ENCODE results near the gene HES3.

HES3 gene

DNA sequence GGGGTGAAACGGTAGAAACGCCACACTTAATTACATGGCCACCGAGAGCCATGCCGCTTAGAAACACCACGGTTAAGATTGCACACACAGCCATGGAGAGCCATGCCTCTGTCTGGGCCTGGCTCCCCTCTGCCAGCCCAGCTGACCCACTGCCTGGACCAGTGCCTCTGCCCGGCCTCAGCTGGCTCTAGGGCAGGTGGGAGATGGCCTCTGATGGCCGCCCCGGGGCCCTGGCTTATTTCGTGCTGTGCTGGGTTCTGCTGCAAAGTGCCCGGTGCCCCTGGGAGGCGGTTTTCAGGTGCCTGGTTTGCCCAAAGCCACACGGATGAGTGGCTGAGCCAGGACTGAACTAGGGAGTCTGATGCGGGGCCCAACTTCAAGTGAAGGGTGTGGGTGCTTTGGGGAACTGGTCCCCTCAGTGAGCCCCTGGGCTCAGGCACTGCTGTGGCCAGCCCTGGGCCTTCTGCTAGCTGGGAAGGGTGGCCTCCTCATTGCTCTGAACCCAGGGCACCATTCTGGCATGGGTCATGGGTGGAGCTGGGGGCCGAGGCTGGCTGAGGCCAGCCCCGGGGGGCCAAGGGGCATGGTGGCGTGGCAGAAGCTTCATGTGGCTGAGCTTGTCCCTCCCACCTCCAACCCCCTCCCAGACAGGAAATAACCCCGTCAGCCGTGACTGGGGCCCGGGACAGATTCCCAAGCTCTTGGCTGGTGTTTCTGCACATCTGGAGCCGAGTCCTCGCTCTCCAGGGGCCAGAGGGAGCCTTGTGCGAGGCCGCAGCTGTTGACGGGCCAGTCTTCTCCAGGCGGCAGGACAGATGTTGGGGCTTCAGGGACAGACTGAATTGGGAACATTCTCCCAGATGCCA, 18.8 kb downstream of the HES3 start:
- Histone ChIP-seq H3K4me3 (ENCODE audit: low read length) (no peak overlapping the region), H3K4me2 (ENCODE audit: low read depth, low read length) (no peak overlapping the region), H3K4me1 (ENCODE audit: low read length) (no peaks in the 10 kb centered on the region), H3K27ac (ENCODE audit: low read length) (no peak overlapping the region), H3K27me3 (replicated peaks; ENCODE audit: insufficient read depth, low read length) (peaks cover 31% of the 10 kb centered on the region), H3K79me2 (ENCODE audit: low read length) (no peaks in the 10 kb centered on the region), H3K9me3 (replicated peaks; ENCODE audit: insufficient read depth, low read length) (no peaks in the 10 kb centered on the region), H3K9ac (ENCODE audit: low read length) (no peak overlapping the region), H3F3A (ENCODE audit: insufficient read depth, low read length) (no peaks in the 10 kb centered on the region), H4K20me1 (ENCODE audit: insufficient read depth, low read length) (no peaks in the 10 kb centered on the region), H3K9me2 (replicated peaks; ENCODE audit: insufficient read depth, low read length) (no peaks in the 10 kb centered on the region), H2AFZ (ENCODE audit: low read length) (no peak overlapping the region), H3K36me3 (replicated peaks; ENCODE audit: insufficient read depth, low read length) (no peaks in the 10 kb centered on the region)
- no peak for DNase-seq
- TF ChIP-seq EZH2phosphoT487 (IDR thresholded peaks at IDR 0.05; ENCODE audit: low read length) = no peak
- TF ChIP-seq EZH2 (optimal IDR thresholded peaks at IDR 0.05; ENCODE audit: low read depth, low read length) = no peak
- no peak for TF ChIP-seq CTCF (IDR thresholded peaks at IDR 0.05; ENCODE audit: low read length)

DNA sequence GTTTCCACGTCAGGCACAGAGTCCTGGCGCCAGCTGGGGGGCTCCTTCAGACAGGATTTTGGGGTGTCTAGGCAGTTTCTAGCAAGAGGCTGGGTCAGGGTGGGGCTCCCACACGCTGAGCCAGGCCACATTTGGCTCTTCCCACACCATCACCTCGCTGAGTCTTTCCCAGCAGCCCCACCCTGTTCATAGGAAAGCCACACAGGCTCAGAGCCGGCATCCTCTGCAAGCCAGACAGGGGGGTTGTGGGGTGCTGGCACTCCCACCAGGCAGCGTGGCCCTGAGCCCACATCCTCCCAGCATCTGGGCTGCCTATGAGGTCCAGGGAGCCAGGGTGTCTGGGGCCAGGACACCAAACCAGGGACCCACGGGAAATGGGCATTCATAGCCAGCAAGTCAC, 19.7 kb downstream of the HES3 start:
- Histone ChIP-seq H3K9me3 (replicated peaks; ENCODE audit: insufficient read depth, low read length) (no peaks in the 10 kb centered on the region), H3K79me2 (ENCODE audit: low read length) (no peaks in the 10 kb centered on the region), H3K36me3 (replicated peaks; ENCODE audit: insufficient read depth, low read length) (no peaks in the 10 kb centered on the region), H3K27me3 (replicated peaks; ENCODE audit: insufficient read depth, low read length) (peaks cover 23% of the 10 kb centered on the region), H4K20me1 (ENCODE audit: insufficient read depth, low read length) (no peaks in the 10 kb centered on the region), H3K4me2 (ENCODE audit: low read depth, low read length) (no peak overlapping the region), H2AFZ (ENCODE audit: low read length) (no peak overlapping the region), H3K27ac (ENCODE audit: low read length) (no peak overlapping the region), H3F3A (ENCODE audit: insufficient read depth, low read length) (no peaks in the 10 kb centered on the region), H3K4me3 (ENCODE audit: low read length) (no peak overlapping the region), H3K9me2 (replicated peaks; ENCODE audit: insufficient read depth, low read length) (no peaks in the 10 kb centered on the region), H3K4me1 (ENCODE audit: low read length) (no peaks in the 10 kb centered on the region), H3K9ac (ENCODE audit: low read length) (no peak overlapping the region)
- no peak for DNase-seq
- TF ChIP-seq EZH2 (optimal IDR thresholded peaks at IDR 0.05; ENCODE audit: low read depth, low read length) = no peak
- no peak for TF ChIP-seq CTCF (IDR thresholded peaks at IDR 0.05; ENCODE audit: low read length)
- TF ChIP-seq EZH2phosphoT487 (IDR thresholded peaks at IDR 0.05; ENCODE audit: low read length) = no peak

GRCh38 chr1:6265151-6265550, 21.2 kb downstream of the HES3 start:
- TF ChIP-seq EZH2 (optimal IDR thresholded peaks at IDR 0.05; ENCODE audit: low read depth, low read length) (no peak), EZH2phosphoT487 (IDR thresholded peaks at IDR 0.05; ENCODE audit: low read length) (no peak), CTCF (IDR thresholded peaks at IDR 0.05; ENCODE audit: low read length) (no peak)
- no peak overlapping the region for H3K4me2 ChIP-seq (ENCODE audit: low read depth, low read length)

More at GRCh38 chr1:6265151-6265550, 21.2 kb downstream of the HES3 start:
- no peaks in the 10 kb centered on the region for H3F3A ChIP-seq (ENCODE audit: insufficient read depth, low read length)
- no peak for DNase-seq
- no peak overlapping the region for H2AFZ ChIP-seq (ENCODE audit: low read length)
- peaks cover 10% of the 10 kb centered on the region for H3K27me3 ChIP-seq (replicated peaks; ENCODE audit: insufficient read depth, low read length)
- H3K9ac ChIP-seq (ENCODE audit: low read length) = no peak overlapping the region
- H3K4me3 ChIP-seq (ENCODE audit: low read length) = no peak overlapping the region
- H4K20me1 ChIP-seq (ENCODE audit: insufficient read depth, low read length) = no peaks in the 10 kb centered on the region
- H3K9me2 ChIP-seq (replicated peaks; ENCODE audit: insufficient read depth, low read length) = no peaks in the 10 kb centered on the region
- H3K4me1 ChIP-seq (ENCODE audit: low read length) = no peaks in the 10 kb centered on the region
- no peaks in the 10 kb centered on the region for H3K79me2 ChIP-seq (ENCODE audit: low read length)
- H3K36me3 ChIP-seq (replicated peaks; ENCODE audit: insufficient read depth, low read length) = no peaks in the 10 kb centered on the region
- H3K9me3 ChIP-seq (replicated peaks; ENCODE audit: insufficient read depth, low read length) = no peaks in the 10 kb centered on the region
- H3K27ac ChIP-seq (ENCODE audit: low read length) = no peak overlapping the region
